Osteocyte (in vitro differentiated cells): ENCODE results near the gene SEPTIN6. TPM values are rescaled to one million over a fixed set of nuclear protein-coding genes. Genes with fewer than 3 reads are reported as not detected.

Source experiments
- DNase-seq: peaks from one replicate; pipeline ENCODE4 v3.0.0; 2021; ENCODE audit warnings: mixed read lengths; ENCODE audit not compliant: unreplicated experiment; ENCODE audit errors: extremely low spot score
- H3K27ac Mint-ChIP-seq: one replicate; pipeline ENCODE4 v1.8.0; 2021; ENCODE audit warnings: mild to moderate bottlenecking, mixed read lengths; ENCODE audit not compliant: unreplicated experiment
- H3K27me3 Mint-ChIP-seq: one replicate; pipeline ENCODE4 v1.8.0; 2021; ENCODE audit warnings: mixed read lengths; ENCODE audit not compliant: unreplicated experiment
- H3K36me3 Mint-ChIP-seq: one replicate; pipeline ENCODE4 v1.8.0; 2021; ENCODE audit warnings: mixed read lengths; ENCODE audit not compliant: unreplicated experiment
- H3K4me1 Mint-ChIP-seq: one replicate; pipeline ENCODE4 v1.8.0; 2021; ENCODE audit warnings: mixed read lengths; ENCODE audit not compliant: unreplicated experiment
- H3K4me3 Mint-ChIP-seq: one replicate; pipeline ENCODE4 v1.8.0; 2021; ENCODE audit warnings: mild to moderate bottlenecking, moderate library complexity, mixed read lengths; ENCODE audit not compliant: unreplicated experiment
- H3K9me3 Mint-ChIP-seq: one replicate; pipeline ENCODE4 v1.8.0; 2021; ENCODE audit warnings: mixed read lengths; ENCODE audit not compliant: unreplicated experiment
- CTCF ChIP-seq: fragments of 200-600 bp; sonication (generic); IDR thresholded peaks from 2 replicates; pipeline ENCODE4 v1.5.0; 2021; ENCODE audit warnings: antibody characterized with exemption, mild to moderate bottlenecking, moderate library complexity
- total RNA-seq: library from RNA; stranded (reverse); gene quantifications from 2 replicates; pipeline ENCODE4 v1.2.1, GENCODE V29; 2021

The SEPTIN6 gene
- total RNA-seq, 1 donor from 2014 or later = 53.8 TPM

- no peak overlapping the region for H3K4me3 Mint-ChIP-seq
- DNase-seq = no peak
- TF ChIP-seq CTCF = no peak
- no peaks in the 10 kb centered on the region for H3K36me3 Mint-ChIP-seq
- H3K27me3 Mint-ChIP-seq = no peaks in the 10 kb centered on the region
- peaks cover 15% of the 10 kb centered on the region for H3K4me1 Mint-ChIP-seq
- no peak overlapping the region for H3K27ac Mint-ChIP-seq
- H3K9me3 Mint-ChIP-seq = no peaks in the 10 kb centered on the region
Measured at GRCh38 chrX:119695535-119696050, 2.6 kb upstream of the SEPTIN6 start.

- DNase-seq = no peak
- TF ChIP-seq CTCF = no peak
- Mint-ChIP-seq H3K4me3 (no peak overlapping the region), H3K9me3 (no peaks in the 10 kb centered on the region), H3K27ac (no peak overlapping the region), H3K36me3 (no peaks in the 10 kb centered on the region), H3K27me3 (no peaks in the 10 kb centered on the region), H3K4me1 (peaks cover 15% of the 10 kb centered on the region)
Measured at GRCh38 chrX:119694601-119695534, 1.9 kb upstream of the SEPTIN6 start.

GRCh38 chrX:119693996-119694451 is 1.1 kb upstream of the SEPTIN6 start:
- peak overlapping the region; percentile 14 for H3K4me3 Mint-ChIP-seq
- no peak for TF ChIP-seq CTCF
- no peak overlapping the region for H3K27ac Mint-ChIP-seq
- no peaks in the 10 kb centered on the region for H3K9me3 Mint-ChIP-seq
- H3K4me1 Mint-ChIP-seq = peaks cover 14% of the 10 kb centered on the region
- H3K27me3 Mint-ChIP-seq = no peaks in the 10 kb centered on the region
- H3K36me3 Mint-ChIP-seq = no peaks in the 10 kb centered on the region
- no peak for DNase-seq

- Mint-ChIP-seq H3K4me3 (peak overlapping the region; percentile 93), H3K4me1 (peaks cover 17% of the 10 kb centered on the region), H3K27me3 (no peaks in the 10 kb centered on the region), H3K27ac (peak overlapping the region; percentile 79), H3K36me3 (no peaks in the 10 kb centered on the region), H3K9me3 (no peaks in the 10 kb centered on the region)
- DNase-seq = no peak
- TF ChIP-seq CTCF = no peak
Measured at GRCh38 chrX:119692191-119693039, 553 bp downstream of the SEPTIN6 start.
